ENCODE data around the gene CFAP91. TPM values are rescaled to one million over a fixed set of nuclear protein-coding genes. Genes with fewer than 3 reads are reported as not detected.

The CFAP91 gene
- total and polyA plus RNA-seq, 9 of the 15 experiments (the other 6 are each of a cell fraction or from before 2014, with no cell fraction given) = not detected

DNA sequence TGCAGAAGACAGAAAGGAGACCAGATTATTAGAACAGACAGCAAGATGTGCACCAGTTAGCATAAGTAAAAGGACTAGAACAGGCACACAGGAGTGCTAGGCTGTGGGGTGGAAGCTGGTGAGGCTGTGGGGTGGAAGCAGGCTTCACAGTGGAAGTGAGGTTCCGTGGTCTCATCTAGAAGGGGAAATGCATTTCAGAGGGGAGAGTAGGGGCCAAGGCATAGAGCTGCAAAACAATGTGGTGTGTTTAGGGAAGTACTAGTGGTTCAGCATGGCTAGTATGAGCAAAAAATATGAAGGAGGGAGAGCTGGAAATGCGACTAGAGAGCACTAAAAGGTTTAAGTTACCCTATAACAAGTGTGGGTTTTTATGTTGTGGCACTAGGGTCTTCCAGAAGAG, 48.9 kb upstream of the CFAP91 start:
- BruUV-seq (replicated peaks) = no TSS peak

More for the DNA sequence above, 48.9 kb upstream of the CFAP91 start:
- no peaks in the 10 kb centered on the region for H3K79me2 ChIP-seq (ENCODE audit: control insufficient read depth, insufficient read depth, low read length)
- DNase-seq (ENCODE audit: extremely low read depth in 1 of 4, low spot score in 3 of 4) = no peak
- no peak overlapping the region for H3K4me2 ChIP-seq (ENCODE audit: insufficient read depth, low read length)
- in situ Hi-C loops (cut with MboI) = no loop called here
- H3K27me3 ChIP-seq (ENCODE audit: control insufficient read depth in 2 of 2, insufficient read depth in 2 of 2, low read length in 2 of 2) = no peaks in the 10 kb centered on the region
- H3K9me1 ChIP-seq (ENCODE audit: control insufficient read depth, insufficient read depth, low read length) = no peaks in the 10 kb centered on the region
- no peaks in the 10 kb centered on the region for H3K36me3 ChIP-seq (ENCODE audit: control insufficient read depth, insufficient read depth, low read length)
- TF ChIP-seq KLF13 (tag; IDR thresholded peaks at IDR 0.05; ENCODE audit: borderline replicate concordance, low read depth) (no peak), ZFP91 (CRISPR knock-in tag; IDR thresholded peaks at IDR 0.05) (no peak), ZNF23 (CRISPR knock-in tag; IDR thresholded peaks at IDR 0.05) (no peak), CLOCK (CRISPR knock-in tag; IDR thresholded peaks at IDR 0.05; ENCODE audit: borderline replicate concordance) (no peak)
- TF ChIP-seq, protein P1, sequence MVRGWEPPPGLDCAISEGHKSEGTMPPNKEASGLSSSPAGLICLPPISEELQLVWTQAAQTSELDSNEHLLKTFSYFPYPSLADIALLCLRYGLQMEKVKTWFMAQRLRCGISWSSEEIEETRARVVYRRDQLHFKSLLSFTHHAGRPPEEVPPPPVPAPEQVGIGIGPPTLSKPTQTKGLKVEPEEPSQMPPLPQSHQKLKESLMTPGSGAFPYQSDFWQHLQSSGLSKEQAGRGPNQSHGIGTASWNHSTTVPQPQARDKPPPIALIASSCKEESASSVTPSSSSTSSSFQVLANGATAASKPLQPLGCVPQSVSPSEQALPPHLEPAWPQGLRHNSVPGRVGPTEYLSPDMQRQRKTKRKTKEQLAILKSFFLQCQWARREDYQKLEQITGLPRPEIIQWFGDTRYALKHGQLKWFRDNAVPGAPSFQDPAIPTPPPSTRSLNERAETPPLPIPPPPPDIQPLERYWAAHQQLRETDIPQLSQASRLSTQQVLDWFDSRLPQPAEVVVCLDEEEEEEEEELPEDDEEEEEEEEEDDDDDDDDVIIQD (CRISPR knock-in tag; IDR thresholded peaks at IDR 0.05) = no peak
- TF ChIP-seq, protein P2, sequence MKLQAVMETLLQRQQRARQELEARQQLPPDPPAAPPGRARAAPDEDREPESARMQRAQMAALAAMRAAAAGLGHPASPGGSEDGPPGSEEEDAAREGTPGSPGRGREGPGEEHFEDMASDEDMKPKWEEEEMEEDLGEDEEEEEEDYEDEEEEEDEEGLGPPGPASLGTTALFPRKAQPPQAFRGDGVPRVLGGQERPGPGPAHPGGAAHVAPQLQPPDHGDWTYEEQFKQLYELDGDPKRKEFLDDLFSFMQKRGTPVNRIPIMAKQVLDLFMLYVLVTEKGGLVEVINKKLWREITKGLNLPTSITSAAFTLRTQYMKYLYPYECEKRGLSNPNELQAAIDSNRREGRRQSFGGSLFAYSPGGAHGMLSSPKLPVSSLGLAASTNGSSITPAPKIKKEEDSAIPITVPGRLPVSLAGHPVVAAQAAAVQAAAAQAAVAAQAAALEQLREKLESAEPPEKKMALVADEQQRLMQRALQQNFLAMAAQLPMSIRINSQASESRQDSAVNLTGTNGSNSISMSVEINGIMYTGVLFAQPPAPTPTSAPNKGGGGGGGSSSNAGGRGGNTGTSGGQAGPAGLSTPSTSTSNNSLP (IDR thresholded peaks at IDR 0.05; ENCODE audit: borderline replicate concordance, low read depth, low read length) = no peak
- H3K4me1 ChIP-seq (replicated peaks in 1 of 2; ENCODE audit: control insufficient read depth in 2 of 2, insufficient read depth in 2 of 2, low read length in 2 of 2) = peaks cover 0 to 10% of the 10 kb centered on the region in 2 experiments; a peak in 3 of 5 replicates
- H3K4me3 ChIP-seq = no peak overlapping the region
- no peak for FAIRE-seq
- CTCF ChIA-PET (ENCODE audit: low intra/inter-chr PET ratio) = no interaction called here
- no peak overlapping the region for H3K27ac ChIP-seq (ENCODE audit: extremely low read depth, low read depth, low read length)
- 15% methylated on average over 2 of the region's 2 CpGs for WGBS (ENCODE audit: insufficient coverage, low coverage, missing lambda C conversion rate)
- no peak overlapping the region for H3K9ac ChIP-seq (ENCODE audit: insufficient read depth in 1 of 2, low read depth in 2 of 2, low read length in 2 of 2)
- intact Hi-C loops (cut with micrococcal nuclease) = no loop called here
- no peak overlapping the region for H2AFZ ChIP-seq (ENCODE audit: low read depth, low read length)
- H4K20me1 ChIP-seq (replicated peaks; ENCODE audit: control insufficient read depth, insufficient read depth, low read length) = no peaks in the 10 kb centered on the region
- ATAC-seq = no peak
- POLR2A ChIA-PET = interaction anchor here (0.6 to 1.2 kb wide), 4 partner anchors 10 to 115 kb away, joined by 3 read pairs; no protein-coding TSS in a partner anchor
- H3K9me3 ChIP-seq (replicated peaks; ENCODE audit: control insufficient read depth, insufficient read depth, low read depth, low read length) = no peaks in the 10 kb centered on the region
